HG03575 (cell line): ENCODE measurements around the gene FHAD1.

ENCODE experiments used
- ATAC-seq: cut with Tn5 transposase; IDR thresholded peaks from one replicate; pipeline ENCODE4 v1.9.1; 2021; ENCODE audit not compliant: unreplicated experiment, insufficient number of reproducible peaks, low FRiP score; ENCODE audit errors: extremely low read depth

The FHAD1 gene

DNA sequence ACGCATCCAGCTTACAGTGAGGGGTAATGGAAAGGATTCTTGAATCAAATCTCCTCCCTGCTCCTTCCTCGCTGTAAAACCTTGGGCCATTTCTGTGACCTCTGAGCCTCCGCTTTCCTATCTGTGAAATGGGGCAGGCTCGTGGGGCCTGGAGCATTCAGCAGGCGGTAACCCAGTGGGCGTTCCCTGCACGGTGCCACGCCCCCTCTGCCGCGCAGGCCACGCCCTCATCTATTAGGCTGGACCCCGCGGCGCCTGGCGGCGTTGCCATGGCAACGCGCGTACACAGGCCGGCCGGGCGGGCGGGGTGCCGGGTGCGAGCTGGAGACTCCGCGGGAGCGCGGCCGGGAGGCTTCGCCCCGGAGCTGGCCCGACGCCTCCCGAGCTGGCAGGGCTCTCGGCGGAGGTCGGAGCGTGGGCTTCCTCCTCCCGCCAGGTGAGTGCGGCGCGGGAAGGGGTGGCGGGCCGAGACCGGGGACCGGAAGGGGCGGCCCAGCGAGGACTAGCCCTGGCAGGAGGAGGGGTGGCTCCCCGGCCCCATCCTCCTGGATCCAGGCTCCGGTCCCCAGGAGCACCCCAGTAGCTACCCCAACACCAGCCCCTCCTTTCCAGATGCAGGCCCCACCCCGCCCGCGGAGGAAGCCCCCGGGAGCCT is at the start of gene FHAD1:
TSS of gene FHAD1 (plus strand) at position 264 of the 655 bp plus-strand sequence. CDS start 4,562 bp downstream, outside the sequence.
- no peak for ATAC-seq

DNA sequence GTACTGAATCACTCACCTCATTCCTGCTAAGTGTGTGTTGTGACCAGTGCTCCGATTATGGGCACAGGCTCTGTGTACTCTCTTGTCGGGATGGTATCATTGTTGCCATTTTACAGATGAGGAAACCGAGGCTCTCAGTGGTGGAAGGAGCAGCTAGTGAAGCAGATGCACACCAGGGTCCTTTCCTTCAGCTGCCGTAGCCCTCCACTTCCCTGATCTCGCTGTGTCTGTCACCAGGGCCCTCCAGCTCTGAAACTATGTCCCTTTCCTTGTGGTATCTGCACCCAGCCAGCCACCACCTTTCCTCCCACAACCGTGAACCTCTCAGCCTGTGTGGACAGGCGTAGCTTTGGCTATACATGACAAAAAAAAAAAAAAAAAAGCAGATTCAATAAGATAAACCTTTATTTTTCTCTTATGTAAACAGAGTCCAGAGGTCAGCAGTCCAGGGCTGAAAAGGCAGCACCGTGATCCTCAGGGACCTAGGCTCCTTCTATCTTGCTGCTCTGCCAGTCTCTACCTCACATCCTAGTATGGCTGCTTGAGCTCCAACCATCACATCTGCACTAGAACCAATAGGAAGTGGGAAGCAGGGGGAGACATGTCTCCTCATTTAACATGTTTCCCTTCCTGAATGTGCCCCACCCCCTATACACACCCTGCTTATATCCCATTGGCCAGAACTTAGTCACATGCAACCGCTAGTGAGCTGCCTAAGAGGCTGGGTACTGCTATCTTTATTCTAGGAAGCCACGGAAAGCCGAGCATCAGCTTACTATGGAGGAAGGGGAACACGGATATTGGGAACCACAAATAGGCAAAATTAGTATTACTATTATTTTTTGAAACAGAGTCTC is 49.2 kb upstream of the FHAD1 start:
- no peak for ATAC-seq

DNA sequence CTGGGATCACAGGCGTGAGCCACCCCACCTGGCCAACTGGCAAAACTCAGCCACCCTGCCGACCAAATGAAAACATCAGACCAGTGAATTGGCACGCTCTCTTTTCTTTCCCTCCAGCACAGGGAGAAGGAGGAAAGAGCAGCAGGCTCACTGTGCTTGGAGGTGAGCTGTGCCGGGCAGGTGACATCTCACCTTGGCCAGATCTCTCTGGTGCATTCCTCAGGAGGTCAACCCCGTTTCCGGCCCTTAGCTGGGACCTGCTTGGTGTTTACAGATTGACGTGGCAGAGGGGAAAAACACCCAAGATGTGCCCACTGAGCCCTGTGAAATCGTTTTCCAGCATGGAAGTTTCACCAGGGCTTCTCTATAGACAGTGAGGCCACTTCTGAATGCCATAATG is 48.3 kb upstream of the FHAD1 start:
- no peak for ATAC-seq

DNA sequence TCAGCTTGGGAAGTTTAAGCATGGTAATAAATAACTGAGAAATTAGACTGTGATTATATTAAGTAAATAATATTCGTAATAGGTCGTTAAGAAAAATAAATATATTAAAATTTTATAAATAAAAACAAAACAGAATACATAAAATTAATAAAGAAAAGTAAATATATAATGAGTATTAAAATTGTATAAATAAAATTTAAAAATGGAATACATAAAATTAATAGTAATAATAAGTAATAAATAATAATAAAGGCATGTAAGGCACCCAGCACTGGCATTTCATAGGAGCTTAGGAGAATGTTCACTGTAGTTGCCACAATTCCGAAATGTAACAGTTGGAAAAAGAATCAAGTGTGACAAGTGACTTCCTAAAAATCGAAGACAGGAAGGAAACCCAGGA is 45.8 kb upstream of the FHAD1 start:
- no peak for ATAC-seq

DNA sequence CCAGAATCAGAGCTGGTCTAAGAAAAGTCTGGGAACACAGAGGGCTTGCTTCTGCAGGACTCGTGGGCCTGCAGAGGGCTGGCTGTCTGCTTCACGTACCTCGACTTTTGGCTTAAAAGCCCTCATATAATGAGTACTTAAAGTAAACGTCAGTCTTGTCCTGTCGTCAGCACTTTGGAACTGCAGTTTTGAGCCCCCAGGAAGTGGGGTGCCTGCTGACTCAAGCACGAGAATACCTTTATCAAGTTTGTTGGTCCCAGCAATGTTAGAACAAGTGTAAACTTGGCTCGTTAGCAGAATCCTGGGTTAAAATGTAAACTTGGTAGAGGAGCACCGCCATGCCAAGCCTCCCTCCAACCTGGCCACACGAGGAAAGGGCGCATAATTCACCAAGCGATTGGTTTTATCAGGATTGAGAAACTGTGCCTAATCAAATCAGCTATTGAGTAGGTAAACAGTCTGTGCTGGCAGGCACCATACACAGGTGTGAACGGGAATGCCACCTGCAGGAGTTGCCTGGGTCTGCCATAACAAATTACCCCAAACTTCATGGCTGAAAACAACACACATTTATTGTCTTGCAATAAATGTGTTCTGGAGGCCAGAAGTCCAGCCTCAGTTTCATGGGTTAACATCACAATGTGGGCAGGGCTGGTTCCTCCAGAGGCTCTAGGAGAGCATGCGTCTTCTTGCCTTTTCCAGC is 45.0 kb upstream of the FHAD1 start:
- ATAC-seq, result no peak

DNA sequence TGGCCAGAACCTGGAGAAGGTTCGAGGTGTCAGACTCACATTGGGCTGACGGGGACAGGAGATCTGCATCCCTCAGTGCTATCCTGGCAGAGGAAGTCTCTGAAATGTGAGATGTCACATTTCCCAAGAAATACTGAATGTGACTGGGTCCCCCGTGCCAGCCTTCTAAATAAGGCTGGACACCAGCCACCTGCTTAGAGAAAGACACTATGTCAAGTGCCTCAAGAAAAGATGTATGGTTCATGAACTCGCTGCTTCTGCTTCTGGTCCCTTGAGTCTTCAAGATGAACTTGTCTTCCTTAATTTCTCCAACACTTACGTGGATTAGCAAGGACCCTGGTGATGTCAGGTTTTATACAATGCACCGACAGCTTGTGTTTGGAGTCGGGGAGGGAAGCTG is 42.1 kb upstream of the FHAD1 start:
- ATAC-seq, result no peak

DNA sequence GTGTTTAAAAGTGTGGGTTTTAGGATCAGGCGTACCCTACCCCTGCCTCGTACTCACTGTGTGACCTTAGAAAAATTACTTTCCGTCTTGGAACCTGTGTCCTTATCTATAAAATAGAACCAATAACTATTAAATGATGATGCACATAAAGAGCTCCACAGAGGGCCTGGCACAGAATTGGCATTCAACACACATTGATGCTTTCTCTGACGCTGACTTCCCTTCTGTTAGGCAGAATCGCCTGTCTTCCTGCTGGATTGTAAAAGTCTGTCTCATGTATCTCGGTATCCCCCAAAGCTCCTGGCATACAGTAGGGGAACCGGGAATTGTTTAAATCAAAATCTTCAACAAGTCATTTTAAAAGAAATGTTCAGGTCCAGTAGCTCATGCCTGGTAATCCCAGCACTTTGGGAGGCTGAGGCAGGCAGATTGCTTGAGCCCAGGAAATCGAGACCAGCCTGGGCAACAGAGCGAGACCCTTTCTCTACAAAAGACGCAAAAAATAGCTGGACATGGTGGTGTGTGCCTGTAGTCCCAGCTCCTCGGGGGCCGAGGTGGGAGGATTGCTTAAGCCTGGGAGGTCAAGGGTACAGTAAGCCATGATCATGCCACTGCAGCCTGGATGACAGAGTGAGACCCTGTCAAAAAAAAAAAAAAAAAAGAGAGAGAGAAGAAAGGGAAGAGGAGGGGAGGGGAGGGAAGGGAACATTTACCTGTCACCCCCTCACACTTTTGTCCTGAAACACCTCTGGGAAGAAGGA is 41.3 kb upstream of the FHAD1 start:
- ATAC-seq, result no peak

DNA sequence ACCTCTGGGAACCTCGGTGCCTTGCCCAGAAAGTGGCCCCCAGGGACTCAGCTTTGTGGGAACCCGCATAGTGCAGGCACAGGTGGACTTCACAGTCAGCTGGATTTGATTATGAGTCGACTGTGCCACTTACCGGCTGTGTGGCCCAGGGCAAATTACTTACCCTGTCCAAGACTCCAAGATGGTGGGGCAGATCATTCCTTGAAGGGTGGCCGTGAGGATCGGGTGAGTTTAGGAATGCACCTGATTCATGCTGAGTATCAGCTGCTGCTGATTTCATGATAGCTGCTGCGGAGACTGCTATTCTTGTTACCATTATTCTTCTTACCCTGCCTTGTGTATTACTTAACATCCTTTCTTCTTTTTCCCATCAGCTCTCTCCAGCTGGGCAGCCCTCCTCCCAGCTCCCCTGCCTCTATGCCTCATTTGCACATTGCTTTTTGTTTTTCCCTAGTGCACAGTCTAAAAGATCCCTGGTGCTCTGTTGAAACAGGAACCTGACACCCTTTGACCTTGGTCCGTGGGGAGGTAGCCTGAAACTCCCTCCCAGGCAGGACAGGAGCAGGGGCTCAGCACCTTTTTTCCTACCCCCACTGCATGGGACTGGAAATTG is 40.5 kb upstream of the FHAD1 start:
- ATAC-seq, result no peak

DNA sequence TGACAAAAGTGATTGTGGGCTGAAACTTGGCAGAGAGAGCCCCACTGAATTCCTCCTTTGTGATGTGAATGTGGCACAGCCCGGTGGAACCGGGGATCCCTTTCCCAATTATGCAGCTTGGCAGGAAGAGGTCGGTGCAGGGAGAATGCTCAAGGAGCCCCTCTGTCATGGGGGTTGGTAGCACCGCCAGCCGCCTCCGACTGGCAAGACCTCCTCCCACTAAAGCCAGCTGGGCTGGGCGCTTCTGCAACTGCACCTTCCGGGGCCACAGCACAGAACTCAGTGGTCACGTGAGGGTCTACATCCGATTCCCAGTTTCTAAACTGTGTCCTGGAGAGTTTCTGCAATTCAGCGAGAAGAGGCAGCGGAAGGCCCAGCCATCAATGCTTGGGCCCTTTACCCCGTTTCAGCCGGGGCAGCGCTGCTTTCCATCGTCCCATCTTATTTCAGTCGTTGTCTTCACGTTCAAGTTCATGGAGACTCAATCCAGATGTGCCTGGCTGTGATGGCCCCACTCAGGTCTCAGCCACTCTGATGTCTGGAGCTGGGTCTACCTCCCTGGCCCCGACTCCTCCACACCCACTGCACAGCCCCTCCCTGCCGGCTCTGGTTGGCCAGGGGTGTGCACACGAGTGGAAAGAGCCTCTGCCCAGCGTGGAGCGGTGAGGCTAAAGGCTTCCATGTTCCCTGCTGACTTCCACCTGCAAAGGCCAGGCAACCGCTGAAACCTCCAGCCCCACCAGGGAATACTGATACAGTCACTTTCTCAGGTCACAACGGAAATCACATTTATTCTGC is 39.8 kb upstream of the FHAD1 start:
- no peak for ATAC-seq

DNA sequence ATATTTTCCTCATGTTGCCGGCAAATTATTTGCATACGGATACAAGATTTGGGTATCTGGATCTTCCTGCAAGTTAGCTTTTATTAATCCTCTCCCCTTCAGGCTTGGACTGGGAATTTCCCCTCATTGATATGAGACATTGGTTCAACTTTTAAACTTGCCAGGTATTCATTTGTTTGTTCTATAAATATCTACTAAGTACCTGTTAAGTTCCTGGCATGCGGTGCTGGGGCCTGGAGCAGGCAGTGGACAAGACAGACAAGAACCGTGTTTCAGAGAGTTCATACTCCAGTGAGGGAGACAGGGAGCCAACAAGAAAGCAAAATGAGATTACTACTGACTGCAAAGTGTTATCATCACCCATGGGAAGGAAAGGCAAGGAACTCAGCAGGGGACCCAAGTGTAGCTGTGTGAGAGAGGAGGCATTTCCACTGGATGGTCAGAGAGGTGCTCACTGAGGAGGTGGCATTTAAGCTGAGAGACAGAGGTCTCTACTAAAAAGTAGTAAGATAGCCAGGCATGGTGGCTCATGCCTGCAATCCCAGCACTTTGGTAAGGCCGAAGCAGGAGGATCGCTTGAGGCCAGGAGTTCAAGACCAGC is 39.1 kb upstream of the FHAD1 start:
- ATAC-seq, result no peak

DNA sequence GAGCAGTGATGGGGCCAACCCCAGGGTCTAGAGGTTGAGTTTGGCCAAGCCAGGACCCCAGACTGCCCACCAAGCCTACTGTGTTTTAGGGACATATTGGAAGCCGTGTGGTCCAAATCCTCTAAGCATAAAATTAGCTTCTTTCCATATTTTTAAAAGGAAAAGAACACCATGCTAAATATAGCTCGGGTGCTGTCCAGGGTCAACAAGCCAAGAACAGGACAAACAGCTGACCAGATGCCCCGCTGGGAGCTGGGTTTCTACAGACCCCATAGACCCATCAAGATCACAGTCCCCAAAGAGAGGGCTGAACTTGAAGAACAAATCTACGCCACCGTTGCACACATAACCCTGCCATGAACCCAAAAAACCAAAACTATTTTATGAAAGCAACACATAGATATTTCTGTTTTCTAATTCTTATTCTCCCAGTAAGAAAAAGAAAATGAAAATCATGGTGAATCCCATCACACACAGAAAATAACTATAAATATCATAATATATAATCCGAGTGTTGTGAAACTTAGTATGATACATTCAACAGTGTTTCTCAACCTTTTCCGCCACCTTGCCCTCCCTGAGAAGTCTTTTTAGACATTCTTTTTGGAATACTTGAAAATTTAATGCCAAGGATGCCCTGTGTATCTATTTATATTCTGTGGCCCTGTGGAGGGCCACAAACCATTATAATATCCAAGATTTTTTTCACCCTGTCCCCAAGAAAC is 36.2 kb upstream of the FHAD1 start:
- ATAC-seq, result no peak

DNA sequence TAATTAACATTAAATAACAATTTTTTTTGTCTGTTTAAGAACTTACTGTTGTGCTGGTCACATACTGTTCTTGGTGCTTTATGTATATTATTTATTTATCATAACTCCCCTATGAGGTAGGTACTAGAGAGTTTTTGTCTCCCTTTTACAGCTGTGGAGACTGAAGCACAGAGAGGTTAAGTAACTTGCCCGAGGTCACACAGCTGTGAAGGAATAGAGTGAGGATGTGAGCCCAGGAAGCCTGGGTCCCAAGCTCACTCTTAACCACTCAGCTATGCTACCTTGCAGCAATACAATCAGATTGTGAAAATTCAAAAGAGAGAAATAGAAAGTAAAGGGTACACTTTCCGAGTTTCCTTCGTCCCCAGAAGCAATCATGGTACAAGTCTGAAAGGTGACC is 35.6 kb upstream of the FHAD1 start:
- no peak for ATAC-seq

DNA sequence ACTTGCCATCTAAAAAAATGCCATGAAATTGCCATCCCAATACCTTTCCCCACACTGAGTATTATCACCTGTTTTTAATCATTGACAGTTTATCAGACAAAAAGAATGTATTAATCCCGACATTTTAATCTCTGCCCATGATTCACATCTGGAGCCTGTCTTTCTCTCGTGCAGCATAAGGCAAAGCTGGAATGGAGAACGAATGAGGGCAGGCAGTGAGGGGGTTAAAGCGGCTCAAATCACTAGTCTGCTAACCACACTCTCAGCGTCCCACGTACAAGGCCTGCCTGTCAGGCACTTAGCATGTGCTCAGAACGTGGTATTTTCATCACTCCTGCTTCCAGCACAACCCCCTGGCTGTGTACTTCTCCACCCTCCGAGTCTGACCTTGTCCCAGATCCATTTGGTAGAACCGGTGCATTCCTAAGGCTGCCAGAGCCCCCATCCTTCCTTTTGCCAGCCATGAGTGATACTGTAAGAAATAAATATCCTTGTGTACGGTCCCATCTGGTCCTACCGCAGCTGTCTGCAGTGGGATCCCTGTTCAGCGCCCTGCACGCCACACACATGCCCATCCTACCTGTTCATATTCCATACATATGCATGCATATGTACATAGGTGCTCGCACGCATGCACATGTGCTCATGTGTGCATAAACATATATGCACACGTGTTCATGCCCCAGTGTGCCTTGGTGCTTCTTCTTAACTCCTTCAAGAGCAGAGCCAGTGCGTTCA is 34.6 kb upstream of the FHAD1 start:
- ATAC-seq, result no peak

DNA sequence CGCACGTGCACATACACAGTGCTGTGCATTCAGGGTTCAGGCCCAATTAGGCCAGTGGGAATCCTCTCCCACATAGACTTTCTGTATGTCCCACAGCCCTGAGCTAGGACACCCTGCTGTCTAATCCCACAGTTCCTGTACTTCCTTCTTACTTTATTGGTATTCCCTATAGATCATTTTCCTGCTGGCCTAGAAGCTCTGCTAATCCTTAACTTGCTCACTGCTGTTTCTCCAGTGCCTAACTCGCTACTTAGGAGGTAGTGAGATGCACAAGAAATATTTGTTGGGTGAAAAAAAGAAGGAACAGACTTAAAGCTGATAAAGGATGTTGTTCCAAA is 34.1 kb upstream of the FHAD1 start:
- ATAC-seq, result no peak

DNA sequence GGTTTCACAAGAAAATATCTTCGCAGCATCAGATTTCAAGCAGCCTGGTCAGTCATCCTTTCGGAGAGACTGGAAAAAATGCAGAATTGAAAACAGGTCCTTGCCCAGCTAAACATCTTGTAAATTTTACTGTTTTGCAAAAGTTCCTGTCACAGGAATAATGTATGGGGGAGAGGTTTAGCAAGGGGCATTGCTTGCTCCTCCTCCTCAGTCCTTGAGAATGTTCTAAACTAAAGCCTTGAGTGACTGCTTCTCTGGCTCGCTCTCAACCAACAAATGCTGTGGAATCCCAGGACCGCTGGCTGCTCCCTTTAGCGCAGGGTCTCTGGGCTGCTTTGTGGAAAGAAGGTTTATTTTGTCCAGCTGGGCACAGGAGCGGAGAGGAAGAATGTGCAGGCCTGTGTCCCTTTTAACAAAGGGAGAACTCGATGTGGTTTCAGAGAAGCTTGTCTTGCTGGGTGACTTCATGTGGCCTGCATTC is 33.6 kb upstream of the FHAD1 start:
- no peak for ATAC-seq

DNA sequence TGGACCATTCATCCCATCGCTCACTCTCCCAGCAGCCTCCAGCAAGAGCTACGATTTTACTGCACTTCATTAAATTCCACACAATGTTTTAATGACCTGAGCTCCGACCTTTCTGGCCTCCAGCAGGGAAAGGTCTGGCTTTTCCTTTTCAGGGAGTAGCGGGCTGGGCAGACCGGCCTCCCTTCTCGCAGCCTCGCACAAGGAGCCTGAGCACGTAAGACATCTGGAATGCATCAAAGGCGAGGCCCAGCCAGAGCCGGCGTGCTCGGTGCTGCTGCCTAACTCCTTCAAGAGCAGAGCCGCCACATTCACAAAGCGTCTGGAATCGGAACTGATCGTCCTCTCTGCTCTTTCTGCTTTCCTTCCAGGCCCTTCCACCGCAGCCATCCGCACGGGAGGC is 32.5 kb upstream of the FHAD1 start:
- no peak for ATAC-seq

DNA sequence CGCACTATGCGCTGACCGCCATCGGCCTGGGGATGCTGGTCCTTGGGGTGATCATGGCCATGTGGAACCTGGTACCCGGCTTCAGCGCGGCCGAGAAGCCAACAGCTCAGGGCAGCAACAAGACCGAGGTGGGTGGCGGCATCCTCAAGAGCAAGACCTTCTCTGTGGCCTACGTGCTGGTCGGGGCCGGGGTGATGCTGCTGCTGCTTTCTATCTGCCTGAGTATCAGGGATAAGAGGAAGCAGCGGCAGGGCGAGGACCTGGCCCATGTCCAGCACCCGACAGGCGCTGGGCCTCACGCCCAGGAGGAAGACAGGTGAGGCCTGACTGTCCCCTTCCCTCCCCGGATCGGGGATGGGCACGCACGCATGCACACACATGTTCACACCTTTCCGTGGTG is 31.9 kb upstream of the FHAD1 start:
- no peak for ATAC-seq
